Measurements from ENCODE around the gene NF1.
"Not testable (repeated sequence)": the region's sequence is repeated elsewhere in the genome, so short reads cannot be mapped to it uniquely, and the experiment has no call there.

Gene NF1

GRCh38 chr17:31079731-31080130 is 15.0 kb upstream of the NF1 start:
- FAIRE-seq: no peak

- FAIRE-seq: no peak
Observed at GRCh38 chr17:31085563-31085962, 9.2 kb upstream of the NF1 start.

- FAIRE-seq: no peak
Observed at GRCh38 chr17:31089471-31089870, 5.3 kb upstream of the NF1 start.

DNA sequence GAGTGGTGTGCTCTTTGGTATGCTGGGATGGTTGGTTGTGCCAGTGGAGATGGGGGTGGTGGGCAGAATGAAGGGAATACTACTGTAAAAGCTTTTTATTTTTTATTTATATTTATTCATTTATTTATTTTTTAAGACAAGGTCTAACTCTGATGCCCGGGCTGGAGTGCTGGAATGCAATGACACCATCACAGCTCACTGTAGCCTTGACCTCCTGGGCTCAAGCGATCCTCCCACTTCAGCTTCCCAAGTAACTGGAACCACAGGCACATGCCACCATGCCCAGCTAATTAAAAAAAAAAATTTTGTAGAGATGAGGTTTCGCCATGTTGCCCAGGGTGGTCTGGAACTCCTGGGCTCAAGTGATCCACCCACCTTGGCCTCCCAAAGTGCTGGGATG is 4.1 kb upstream of the NF1 start:
- FAIRE-seq: not testable (repeated sequence)

GRCh38 chr17:31092475-31093064 is 2.2 kb upstream of the NF1 start:
- no peak for FAIRE-seq

GRCh38 chr17:31093866-31094599 is 744 bp upstream of the NF1 start:
- no peak for FAIRE-seq

GRCh38 chr17:31095236-31096105 is 694 bp downstream of the NF1 start:
- FAIRE-seq: no peak

GRCh38 chr17:31096106-31096436 is 1.3 kb downstream of the NF1 start:
- FAIRE-seq: no peak

GRCh38 chr17:31099016-31099415 is 4.2 kb downstream of the NF1 start:
- FAIRE-seq: no peak

- no peak for FAIRE-seq
Observed at GRCh38 chr17:31100840-31101459, 6.2 kb downstream of the NF1 start.

- FAIRE-seq: no peak
Observed at GRCh38 chr17:31101943-31102342, 7.2 kb downstream of the NF1 start.

DNA sequence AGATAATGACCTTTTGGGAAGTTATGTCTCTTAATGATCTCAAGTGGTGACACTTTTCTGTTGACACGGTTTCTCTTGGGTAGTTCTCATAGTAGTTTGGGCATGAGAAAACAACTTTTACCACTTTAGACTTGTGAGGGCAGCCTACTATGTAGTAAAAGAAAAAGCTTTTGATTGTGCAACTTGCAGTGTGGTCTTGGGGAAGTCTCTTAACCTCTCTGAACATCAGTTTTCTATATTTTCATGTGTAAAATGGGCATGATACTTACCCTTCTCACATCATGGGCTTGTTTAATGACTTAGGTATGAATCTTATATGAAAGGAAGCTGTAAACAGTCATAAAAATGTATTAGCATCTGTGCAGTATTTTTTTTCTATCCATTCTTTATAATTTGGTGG is 11.2 kb downstream of the NF1 start:
- no peak for FAIRE-seq

- no peak for FAIRE-seq
Observed at GRCh38 chr17:31111183-31111582, 16.4 kb downstream of the NF1 start.

GRCh38 chr17:31112001-31112661 is 17.4 kb downstream of the NF1 start:
- peak; percentile 13 for FAIRE-seq

GRCh38 chr17:31113368-31113767 is 18.6 kb downstream of the NF1 start:
- not testable (repeated sequence) for FAIRE-seq

DNA sequence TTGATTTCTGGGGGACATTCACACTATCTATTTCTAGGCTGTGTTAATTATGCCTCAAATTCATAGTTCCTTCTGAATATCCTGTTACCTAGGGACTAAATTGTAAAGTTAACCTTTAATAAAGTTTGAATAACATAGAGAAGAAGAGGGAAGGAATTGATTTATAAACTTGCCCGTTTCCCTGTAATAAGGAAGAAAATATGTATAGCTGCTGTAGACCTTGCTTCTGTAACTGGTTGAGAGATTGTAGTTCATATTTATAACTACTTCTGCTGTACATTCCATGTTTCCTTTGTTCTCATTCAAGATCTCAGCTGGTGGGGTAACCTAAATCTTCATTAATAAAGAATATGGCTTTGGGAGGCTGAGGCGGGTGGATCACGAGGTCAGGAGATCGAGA is 19.2 kb downstream of the NF1 start:
- no peak for FAIRE-seq

- no peak for FAIRE-seq
Observed at GRCh38 chr17:31114956-31115555, 20.3 kb downstream of the NF1 start.

GRCh38 chr17:31116167-31116566 is 21.4 kb downstream of the NF1 start:
- FAIRE-seq: no peak

DNA sequence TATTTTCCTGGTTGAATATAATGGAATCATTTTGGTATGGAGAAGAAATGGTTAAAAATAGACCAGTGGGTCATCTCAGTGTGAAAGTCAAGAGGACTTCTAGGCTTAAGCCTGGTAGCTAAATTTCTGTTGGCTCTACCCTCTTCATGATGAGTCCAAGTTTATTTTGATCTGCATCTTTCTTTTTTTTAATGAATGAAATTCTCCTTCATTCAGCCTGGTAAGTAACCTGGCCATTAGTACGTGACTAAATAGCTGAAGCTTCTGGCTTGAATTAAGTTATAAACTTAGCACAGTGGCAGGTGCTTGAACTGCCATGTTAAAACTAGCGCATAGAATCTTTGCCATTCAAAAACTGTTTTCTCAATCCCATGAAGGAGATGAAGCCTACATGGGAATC is 28.0 kb downstream of the NF1 start:
- FAIRE-seq: no peak

DNA sequence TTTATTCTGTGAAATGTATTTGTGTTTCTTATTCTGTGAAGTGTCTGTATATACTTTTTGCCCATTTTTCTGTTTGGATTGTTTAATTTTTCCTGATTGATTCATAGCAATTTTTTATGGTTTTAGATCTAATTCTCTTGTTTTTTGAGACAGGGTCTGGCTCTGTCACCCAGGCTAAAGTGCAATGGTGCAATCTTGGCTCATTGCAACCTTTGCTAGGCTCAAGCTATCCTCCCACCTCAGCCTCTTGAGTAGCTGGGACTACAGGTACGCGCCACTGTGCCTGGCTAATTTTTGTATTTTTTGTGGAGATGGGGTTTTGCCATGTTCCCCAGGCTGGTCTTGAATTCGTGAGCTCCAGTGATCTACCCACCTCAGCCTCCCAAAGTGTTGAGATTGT is 31.5 kb downstream of the NF1 start:
- no peak for FAIRE-seq

DNA sequence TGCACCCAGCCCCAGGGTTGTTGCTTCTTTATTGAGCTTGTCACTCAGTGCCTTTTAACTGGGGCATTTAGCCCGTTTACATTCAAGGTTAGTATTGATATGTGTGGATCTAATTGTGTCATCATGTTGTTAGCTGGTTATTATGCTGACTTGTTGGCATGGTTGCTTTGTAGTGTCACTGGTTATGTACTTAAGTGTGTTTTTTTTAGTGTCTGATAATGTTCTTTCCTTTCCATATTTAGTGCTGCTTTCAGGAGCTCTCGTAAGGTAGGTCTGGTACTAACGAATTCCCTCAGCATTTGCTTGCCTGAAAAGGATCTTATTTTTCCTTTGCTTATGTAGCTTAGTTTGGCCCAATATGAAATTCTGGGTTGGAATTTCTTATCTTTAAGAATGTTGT is 33.5 kb downstream of the NF1 start:
- FAIRE-seq: peak; percentile 55

Measured in islet of Langerhans (tissue), 1 donor.